Breast epithelium (tissue), 3 donors: Measurements from ENCODE around the gene RFX3.

Source experiments
- CTCF ChIP-seq, 3 donors: fragments of 450-650 bp; IDR thresholded peaks; one replicate each; pipeline ENCODE4 v1.5.1; 2016 to 2017; ENCODE audit warnings: antibody characterized with exemption in 3 of 3, mild to moderate bottlenecking in 3 of 3, moderate library complexity in 3 of 3
- POLR2A ChIP-seq: fragments of 450-650 bp; IDR thresholded peaks from one replicate; pipeline ENCODE4 v1.6.1; 2016; ENCODE audit warnings: antibody characterized with exemption, mild to moderate bottlenecking, moderate library complexity

DNA sequence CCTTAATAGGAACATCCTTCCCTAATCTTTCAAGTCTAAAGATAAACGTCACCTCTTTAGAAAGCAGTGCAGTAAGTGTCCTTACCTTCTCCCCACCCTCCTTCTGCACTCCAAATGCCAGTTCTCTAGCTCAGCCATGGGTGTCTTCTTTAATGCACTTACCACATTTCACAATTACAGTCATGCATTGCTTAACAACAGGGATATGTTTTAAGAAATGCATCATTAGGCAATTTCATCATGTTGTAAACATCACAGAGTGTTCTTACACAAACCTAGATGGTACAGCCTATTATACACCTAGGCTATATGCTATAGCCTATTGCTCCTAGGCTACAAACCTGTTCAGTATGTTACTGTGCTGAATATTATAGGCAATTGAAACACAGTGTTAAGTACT lies 91.2 kb downstream of the RFX3 start:
- TF ChIP-seq POLR2A (no peak), CTCF (IDR thresholded peaks at IDR 0.05) (no peak)
